ELR (cell line): ENCODE measurements around the gene AKT1S1.
A peak's percentile ranks its signal among the peaks of the same experiment; 100 is the strongest.
"Not testable (repeated sequence)": the region's sequence is repeated elsewhere in the genome, so short reads cannot be mapped to it uniquely, and the experiment has no call there.

Source experiments
- DNase-seq: peaks from one replicate; pipeline ENCODE4 v3.0.0-alpha.2; 2015; ENCODE audit warnings: low read depth

AKT1S1 gene

GRCh38 chr19:49877020-49877878 is at the start of gene AKT1S1, which contains the start of gene TBC1D17:
Gene AKT1S1 (minus strand): TSS chr19:49877355. CDS start chr19:49873295, 4,060 bp downstream.
Gene TBC1D17 (plus strand): TSS chr19:49877702. CDS start chr19:49877724, 22 bp downstream.
- DNase-seq, result peak; percentile 100

DNA sequence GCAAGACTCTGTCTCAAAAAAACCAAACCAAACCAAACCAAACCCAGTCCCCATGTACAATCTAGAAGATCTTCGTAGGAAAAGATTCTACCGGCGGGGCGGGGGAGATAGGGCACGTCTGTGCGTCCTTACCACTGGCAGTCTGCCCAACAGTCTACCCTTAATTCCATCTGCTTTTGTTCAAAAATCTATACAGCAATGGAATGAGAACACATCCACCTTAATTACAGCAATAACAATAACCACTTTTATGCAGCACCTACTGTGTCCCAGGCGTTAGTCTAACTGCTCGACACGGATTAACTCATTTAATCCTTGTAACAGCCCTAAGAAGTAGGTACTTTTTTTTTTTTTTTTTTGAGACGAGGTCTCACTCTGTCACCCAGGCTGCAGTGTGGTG is 49.4 kb upstream of the AKT1S1 start:
- no peak for DNase-seq

- DNase-seq, result no peak
Observed at GRCh38 chr19:49925486-49925885, 48.3 kb upstream of the AKT1S1 start.

GRCh38 chr19:49924881-49925210 is 47.7 kb upstream of the AKT1S1 start:
- DNase-seq, result not testable (repeated sequence)

DNA sequence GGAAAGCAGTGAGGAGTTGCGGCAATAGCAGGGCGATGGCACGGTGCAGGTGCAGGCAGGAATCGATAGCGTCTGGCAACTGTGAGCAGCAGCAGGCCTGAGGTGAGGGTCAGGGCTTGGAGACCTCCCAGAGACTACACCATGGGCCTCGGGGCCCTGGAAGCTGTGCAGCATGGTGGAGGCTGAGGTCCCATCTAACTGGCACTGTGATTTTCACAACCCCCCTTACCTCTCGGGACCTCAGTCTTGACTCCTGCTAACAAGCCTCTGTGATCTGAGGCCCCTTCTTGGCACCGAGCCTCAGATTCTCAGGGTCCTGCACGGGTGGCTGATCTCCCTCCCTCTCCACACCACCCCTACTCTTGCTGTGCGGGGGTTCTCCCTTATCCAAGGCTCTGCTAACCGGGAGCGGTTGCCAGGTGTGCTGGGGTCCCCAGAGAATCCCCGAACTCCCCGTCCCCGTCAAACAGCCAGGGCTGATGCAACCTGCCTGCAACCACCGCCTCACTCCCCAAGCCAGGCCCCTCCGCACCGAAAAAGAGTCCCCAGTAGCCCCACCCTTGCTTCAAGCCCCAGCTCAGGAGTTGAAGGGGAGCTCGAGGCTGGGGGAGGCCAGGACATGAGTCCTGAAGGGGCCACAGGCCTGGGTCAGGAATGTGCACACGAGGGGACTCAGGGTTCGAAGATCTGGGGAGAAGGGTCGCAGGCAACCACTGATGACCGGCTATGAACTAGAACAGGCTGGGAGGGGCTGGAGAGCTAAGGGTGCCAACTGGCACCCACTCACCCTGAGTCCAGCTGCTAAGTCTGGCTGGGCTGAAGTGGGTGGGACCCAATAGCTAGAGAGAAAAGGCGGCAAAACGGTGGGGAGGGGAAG is 47.1 kb upstream of the AKT1S1 start:
- DNase-seq, result no peak

DNA sequence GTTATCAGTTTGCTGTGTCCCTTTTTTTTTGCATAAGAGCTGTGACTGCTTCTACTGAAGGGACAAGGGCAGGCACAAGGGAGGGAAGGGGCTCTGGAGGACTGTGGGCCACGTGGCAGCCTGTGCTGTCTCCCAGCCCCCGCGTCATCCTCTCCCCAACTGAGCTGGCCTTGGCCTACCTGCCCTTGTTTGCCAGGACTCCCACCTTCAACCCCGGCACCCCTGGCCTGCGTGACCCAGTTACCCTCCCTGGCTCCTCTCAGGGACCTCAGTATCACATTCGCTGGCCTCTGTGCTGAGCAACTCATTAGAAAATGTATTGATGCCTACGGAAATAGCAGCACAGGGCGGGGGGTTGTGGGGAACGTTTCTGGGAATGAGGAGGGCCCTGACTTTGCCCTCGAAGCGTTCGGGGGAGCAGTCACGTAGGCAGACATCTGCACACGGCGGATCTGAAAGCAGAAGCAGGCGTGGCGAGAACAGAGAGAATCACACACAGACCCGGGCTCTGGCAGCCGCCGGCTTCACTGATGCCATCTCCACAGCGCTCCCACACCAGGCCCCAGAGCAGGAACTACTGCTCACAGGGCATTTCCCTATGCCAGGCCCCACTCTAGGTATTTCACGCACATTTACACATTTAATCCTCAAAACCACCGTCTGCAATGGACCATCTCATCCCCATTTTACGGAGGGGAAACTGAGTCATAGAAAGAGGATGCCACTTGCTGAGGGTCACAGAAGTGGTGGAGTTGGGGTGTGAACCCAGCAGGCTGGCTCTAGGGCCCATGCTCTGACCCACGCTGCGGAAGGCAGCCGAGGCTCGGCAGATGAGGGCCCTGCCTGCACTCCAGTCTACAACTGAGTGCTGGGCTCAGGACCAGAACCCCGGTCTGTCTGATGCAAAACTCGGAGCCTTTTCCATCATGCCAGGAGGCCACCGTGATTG is 46.2 kb upstream of the AKT1S1 start:
- no peak for DNase-seq

DNA sequence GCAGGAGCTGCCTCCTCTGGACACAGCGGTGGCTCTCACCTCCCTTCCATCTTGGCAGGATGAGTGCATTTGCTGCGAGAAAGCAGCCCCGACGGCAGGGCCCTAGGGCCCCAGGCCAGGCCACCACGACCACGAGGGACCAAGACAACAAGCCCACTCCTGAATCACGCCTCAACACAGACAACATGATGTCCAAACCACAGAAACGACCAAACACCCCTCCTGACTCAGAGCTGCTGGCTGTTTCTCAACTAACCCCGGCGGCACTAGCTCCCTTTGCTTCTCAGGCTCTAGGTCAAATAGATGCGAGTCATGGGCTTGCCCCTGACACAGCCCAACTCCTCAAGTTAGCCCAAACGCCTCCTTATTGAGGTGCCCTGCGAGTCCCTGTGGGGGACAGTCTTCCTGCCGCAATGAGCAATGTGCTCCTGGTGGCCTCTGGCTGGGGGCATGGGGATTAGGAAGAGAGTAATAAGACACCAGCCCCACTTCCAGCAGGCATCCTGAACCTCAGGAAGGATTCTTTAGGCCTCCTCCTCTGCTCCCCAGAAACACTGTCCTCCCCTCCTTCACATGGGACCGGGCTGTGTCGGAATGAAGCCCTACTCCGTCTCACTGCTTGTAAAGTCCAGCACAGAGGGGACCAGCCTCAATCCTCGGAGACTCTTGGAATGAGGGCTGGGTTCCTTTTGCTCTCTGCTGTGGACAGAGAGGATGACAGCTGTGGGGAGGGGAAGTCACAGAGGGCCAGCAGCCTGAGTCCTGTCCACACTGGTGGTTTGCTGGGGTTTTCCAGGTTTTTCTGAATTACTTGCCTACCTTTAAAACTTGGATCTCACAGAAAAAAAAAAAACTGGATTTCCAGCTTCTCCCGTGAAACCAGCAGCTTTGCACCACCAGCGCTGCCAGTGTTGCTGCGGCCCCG is 45.0 kb upstream of the AKT1S1 start:
- DNase-seq, result peak; percentile 58

DNA sequence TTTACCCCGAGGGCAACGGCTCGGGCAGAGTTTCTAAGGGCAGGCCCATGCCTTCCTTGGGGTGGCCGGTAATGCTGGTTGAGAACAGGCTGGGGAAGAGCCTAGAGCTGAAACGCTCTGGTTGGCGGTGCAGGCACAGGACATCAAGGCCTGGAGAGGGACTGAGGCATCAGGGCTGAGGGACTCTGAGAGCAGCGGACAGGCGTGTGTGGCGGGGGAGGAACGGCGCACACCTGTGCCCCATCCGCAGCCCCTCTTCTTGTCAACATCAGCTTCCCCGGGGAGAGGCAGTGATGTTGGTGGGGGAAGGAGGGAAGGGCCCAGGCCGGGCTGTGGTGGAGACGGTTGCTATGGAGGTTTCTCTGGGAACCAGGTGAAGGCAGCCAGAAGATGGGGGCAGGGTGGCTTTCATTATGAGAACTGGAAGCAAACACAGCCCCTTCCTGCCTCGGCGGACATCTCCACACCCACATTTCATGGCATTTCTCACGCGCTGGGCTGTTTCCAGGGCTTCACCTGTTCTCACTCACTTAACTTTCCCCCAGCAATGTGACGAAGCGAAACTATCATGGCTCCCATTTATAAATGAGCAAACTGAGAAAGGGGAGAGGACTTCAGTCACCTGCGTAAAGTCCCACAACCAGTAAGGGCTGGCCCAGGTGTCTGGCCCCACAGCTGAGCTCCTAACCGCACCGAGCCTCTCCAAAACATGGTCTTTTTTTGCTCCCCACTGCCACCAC is 43.6 kb upstream of the AKT1S1 start:
- no peak for DNase-seq

- DNase-seq, result no peak
Observed at GRCh38 chr19:49918089-49918488, 40.9 kb upstream of the AKT1S1 start.

DNA sequence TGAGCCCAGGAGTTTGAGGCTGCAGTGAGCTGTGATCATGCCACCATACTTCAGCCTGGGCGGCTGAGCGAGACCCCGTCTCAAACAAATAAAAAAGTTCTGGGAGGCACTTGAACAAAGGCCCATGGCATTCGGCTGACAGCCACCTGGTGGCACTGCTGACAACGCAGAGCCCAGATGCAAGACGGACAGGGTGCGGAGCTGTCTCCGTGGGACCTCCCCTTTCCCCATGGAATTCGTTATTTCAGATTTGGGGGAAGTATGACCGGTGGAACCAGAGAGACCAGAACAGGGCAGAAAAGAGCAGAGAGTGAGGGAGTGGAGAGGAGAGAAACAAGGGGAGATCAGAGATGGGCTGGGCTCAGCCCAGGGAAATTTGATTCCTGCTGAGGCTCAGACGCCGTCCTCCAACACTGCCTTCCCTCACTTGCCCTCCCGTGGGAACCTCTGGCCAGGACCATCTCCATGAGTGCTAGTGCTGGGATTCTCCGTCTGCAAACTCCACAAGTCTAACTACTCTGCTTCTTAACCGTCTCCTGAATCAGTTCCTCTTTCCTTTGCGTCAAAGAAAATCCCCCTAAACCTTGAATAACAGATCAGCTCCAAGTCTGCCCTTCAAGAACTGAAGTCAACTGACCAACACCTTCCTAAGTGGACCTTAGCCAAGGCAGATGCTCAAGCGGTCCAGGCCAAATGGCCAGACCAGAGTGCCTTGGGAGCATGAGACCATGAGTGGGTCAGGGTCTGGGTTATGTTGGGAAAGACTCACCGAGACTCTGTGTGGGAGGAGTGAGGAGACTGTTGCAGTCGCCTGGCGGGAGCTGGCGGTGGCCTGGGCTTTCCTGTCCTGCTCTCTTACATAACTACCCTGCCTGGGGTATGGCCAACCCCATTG is 39.9 kb upstream of the AKT1S1 start:
- no peak for DNase-seq

GRCh38 chr19:49915271-49915670 is 38.1 kb upstream of the AKT1S1 start:
- DNase-seq, result no peak

DNA sequence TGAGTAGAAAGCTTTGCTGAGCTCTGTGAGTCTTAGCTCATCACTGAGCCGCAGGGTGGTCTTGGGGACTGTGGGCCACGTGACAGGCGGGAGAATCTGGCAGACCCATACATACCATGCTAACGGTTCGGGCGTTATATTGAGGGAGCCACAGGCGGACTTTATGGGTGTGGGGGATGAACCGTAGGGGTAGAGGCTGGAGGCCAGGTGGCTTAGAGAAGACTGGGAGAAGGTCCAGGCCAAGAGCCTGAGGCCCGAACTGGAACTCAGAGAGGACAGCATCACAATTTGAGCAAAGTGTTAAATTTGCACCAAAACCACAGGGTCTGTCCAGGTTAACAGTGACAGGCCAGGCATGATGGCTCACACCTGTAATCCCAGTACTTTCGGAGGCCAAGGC is 36.6 kb upstream of the AKT1S1 start:
- no peak for DNase-seq

DNA sequence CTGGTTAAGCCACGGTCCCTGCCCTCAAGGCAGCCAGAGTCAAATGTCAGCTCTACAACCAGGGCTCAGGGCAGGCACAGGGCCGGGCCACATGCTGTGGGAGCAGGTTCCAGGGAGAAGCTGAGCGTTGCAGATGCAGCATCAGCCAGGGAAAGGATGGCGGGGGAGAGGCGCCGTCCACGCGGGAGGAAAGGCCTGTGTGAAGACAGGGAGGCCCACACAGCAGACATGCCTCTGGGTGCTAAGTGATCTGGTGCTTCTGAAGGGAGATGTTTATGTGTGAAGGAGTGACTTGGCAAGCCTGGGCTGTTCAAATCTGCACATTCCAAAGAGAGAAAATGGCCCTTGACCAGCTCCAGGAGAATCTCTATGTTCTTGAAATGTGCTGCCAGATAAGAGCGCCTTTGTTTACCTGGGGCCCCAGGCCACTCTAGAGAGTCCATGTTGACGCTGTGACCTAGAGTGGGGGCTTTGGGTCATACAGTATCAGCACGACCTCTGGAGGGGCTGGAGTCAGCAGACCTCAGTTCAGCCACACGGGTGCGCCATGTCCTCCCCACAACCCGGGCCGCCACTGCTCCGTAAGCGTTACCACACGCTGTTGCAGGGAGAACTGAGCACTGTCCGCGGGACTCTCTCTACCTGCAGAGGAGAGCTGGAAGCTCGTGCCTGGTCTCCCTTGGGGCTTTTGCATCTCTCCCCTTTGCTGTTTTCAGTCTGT is 36.0 kb upstream of the AKT1S1 start:
- DNase-seq, result no peak

DNA sequence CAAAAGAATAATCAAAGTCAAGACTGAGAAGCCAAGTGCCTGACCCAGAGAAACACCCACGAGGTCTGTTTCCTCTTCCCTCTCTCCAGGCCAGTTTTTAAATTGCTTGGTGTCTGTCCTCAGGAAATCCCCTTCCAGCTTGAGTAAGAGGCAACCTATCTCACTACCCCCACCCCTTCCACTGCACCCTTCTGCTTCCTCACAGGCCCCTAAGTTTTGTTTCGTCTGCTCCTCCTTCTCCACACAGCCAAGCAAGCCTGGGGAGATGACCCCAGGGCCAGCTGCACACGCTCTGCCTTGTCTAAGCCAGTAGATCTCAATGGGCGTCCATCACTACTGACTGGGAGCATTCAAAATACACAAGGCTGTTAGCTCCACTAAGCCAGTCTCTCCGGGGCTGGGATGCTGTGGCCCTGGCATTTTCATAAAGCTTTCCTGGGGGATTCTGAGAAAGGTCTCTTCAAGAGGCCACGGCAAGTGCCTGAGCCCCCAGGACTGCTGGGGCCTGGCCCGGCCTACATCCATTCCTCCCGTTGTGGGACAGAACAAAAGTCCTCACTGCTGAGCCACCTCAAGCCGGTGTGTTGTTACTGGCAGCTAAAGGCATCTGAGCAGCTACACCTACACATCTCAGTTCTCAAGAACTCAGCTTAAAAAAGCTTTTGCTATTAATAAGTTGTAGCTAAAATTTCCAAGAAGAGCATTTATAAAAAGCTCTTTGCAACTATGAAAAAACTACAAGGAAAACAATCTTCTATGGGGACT is 34.4 kb upstream of the AKT1S1 start:
- DNase-seq, result no peak

- no peak for DNase-seq
Observed at GRCh38 chr19:49910179-49910578, 33.0 kb upstream of the AKT1S1 start.

GRCh38 chr19:49908480-49909420 is 31.6 kb upstream of the AKT1S1 start:
- no peak for DNase-seq
